ENCODE data around the gene CORO7.
A peak's percentile ranks its signal among the peaks of the same experiment; 100 is the strongest.

Gene CORO7

DNA sequence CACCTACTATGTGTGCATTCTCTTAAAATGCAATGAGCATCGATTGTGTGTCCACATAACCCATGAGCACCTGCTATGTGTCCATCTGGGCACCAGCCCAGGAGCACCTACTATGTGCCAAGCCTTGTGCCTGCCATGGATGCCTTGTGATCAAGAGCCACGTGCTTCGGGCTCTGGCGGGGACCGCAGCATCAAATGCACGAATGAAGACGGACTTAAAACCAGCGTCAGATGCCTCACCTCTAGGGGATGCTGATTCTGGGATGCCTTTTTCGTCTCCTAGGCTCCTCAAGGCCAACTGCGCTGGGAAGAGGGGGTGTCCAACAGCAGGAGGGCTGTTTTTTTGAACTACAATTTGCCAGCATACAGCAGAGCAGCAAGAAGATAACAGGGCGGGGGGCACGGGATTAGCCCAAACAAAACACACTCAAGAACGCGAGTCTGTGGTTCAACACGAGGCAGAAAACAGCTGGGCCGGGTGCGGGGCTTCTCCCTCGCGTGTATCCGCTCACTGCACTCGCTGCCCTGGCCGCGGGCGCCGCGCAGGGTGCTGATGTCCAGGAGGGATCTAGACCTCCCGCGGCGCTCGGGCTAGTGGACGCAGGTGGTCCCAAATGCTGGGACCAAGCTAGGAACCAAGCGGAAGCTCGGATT, 101.7 kb downstream of the CORO7 start:
- no peak for DNase-seq

GRCh38 chr16:4313563-4314531, 102.5 kb downstream of the CORO7 start:
- DNase-seq: no peak

More for the DNA sequence above, 101.7 kb downstream of the CORO7 start:
- no peaks in the 10 kb centered on the region for H3K9me3 ChIP-seq
- H3K4me3 ChIP-seq (ENCODE audit: low read depth, low read length): peak overlapping the region; percentile 61
- peaks cover 18% of the 10 kb centered on the region for H3K4me1 ChIP-seq
- H3K27me3 ChIP-seq: no peaks in the 10 kb centered on the region
- H3K36me3 ChIP-seq: no peaks in the 10 kb centered on the region
- no peak for TF ChIP-seq CTCF (IDR thresholded peaks at IDR 0.05; ENCODE audit: low read depth, low read length)

DNA sequence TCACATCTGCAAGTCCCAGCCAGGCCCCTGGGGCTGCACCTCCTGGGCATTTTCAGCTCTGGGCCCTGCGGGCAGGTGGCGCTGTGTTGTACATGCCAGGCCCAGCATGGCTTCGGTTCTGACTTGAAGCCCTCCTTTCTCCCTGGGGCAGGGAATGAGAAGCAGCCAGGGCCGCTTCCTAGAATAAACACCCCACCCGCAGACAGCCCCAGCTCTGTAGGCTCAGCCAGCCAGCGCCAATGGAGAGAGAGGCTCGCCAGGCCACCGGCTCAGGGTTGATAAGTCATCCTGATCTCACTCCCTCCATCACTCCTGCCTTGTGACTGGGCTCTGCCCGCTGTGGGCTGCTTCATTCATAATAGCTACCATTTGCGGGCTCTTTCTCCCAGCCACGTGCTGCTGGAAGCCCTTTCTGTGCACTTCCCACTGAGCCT, 106.5 kb downstream of the CORO7 start:
- H3K27me3 ChIP-seq: no peaks in the 10 kb centered on the region
- DNase-seq: peak; percentile 70
- H3K36me3 ChIP-seq: peaks cover 7% of the 10 kb centered on the region
- H3K4me1 ChIP-seq: peaks cover 17% of the 10 kb centered on the region
- TF ChIP-seq CTCF (IDR thresholded peaks at IDR 0.05; ENCODE audit: low read depth, low read length): peak; percentile 75
- no peak overlapping the region for H3K4me3 ChIP-seq (ENCODE audit: low read depth, low read length)
- no peaks in the 10 kb centered on the region for H3K9me3 ChIP-seq

More at GRCh38 chr16:4313563-4314531, 102.5 kb downstream of the CORO7 start:
- TF ChIP-seq CTCF (IDR thresholded peaks at IDR 0.05; ENCODE audit: low read depth, low read length): no peak
- H3K4me1 ChIP-seq: peaks cover 16% of the 10 kb centered on the region
- H3K27me3 ChIP-seq: no peaks in the 10 kb centered on the region
- no peaks in the 10 kb centered on the region for H3K9me3 ChIP-seq
- H3K36me3 ChIP-seq: no peaks in the 10 kb centered on the region
- no peak overlapping the region for H3K4me3 ChIP-seq (ENCODE audit: low read depth, low read length)

GRCh38 chr16:4309102-4309832, 107.1 kb downstream of the CORO7 start:
- Histone ChIP-seq H3K27me3 (no peaks in the 10 kb centered on the region), H3K36me3 (peaks cover 7% of the 10 kb centered on the region), H3K9me3 (no peaks in the 10 kb centered on the region), H3K4me3 (ENCODE audit: low read depth, low read length) (no peak overlapping the region), H3K4me1 (peaks cover 19% of the 10 kb centered on the region)
- TF ChIP-seq CTCF (IDR thresholded peaks at IDR 0.05; ENCODE audit: low read depth, low read length): no peak
- DNase-seq: no peak

DNA sequence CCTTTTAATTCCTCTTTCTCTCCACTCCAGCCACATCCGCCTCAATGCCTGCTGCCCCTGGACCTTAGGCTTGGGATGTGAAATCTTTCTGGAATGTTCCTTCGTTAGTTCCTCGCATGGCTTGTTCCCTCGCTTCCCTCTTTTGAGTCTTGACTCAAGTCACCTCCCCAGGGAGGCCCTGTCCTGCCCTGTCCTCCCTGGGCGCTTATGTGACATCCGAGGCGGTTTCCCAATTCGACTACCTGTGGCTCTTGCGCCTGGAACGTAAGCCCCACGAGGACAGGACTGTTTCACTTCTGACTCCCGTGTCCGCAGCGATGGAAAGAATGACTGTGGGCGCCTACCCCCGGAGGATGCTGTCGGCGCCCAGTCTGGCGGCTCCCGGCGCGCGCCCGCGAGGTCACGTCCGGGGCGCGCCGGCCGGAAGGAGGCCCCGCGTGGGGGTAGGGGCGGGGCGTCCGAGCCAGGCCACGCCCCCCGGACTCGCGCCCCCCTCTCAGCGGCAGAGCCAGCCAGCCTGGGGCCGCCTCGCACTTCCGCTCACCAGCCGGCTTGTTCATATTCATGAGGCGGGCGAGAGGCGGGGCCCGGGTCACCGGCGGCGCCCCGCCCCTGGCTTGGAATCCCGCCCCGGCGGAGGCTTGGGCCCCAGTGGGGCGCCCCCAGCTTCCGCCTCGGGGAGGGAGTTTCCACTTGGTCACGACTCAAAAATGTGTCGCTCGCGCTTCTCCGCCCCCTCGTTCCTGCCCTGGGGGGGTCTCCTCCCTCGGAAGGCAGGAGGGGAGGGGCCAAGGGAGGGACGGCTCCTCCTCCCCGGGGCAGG, 109.0 kb downstream of the CORO7 start:
- peaks cover 7% of the 10 kb centered on the region for H3K36me3 ChIP-seq
- no peak for TF ChIP-seq CTCF (IDR thresholded peaks at IDR 0.05; ENCODE audit: low read depth, low read length)
- no peaks in the 10 kb centered on the region for H3K9me3 ChIP-seq
- peak; percentile 97 for DNase-seq
- H3K27me3 ChIP-seq: no peaks in the 10 kb centered on the region
- peak overlapping the region; percentile 62 for H3K4me3 ChIP-seq (ENCODE audit: low read depth, low read length)
- peaks cover 23% of the 10 kb centered on the region for H3K4me1 ChIP-seq
